ENCODE measurements around the gene KCTD7.
"Not testable (repeated sequence)": the region's sequence is repeated elsewhere in the genome, so short reads cannot be mapped to it uniquely, and the experiment has no call there.

Gene KCTD7

GRCh38 chr7:66615699-66616098 is 13.0 kb upstream of the KCTD7 start:
- Histone ChIP-seq H3K9me3 (ENCODE audit: low read depth, low read length) (no peaks in the 10 kb centered on the region), H3K36me3 (ENCODE audit: insufficient read depth, low read length) (no peaks in the 10 kb centered on the region), H3K27ac (no peak overlapping the region), H3K9ac (ENCODE audit: insufficient read length) (no peak overlapping the region), H3K4me3 (no peak overlapping the region)
- no peak for DNase-seq (ENCODE audit: low read depth, low spot score)
- no peak for TF ChIP-seq POLR2AphosphoS5 (IDR thresholded peaks at IDR 0.05; ENCODE audit: borderline replicate concordance, low read depth, low read length)
- no peak for TF ChIP-seq FOXP2 (optimal IDR thresholded peaks at IDR 0.05; ENCODE audit: control extremely low read depth, extremely low read length, insufficient read depth)
- TF ChIP-seq EZH2 (IDR thresholded peaks at IDR 0.05) = no peak

- Histone ChIP-seq H3K36me3 (ENCODE audit: insufficient read depth, low read length) (no peaks in the 10 kb centered on the region), H3K27ac (no peak overlapping the region), H3K9me3 (ENCODE audit: low read depth, low read length) (no peaks in the 10 kb centered on the region), H3K4me3 (no peak overlapping the region), H3K9ac (ENCODE audit: insufficient read length) (no peak overlapping the region)
- no peak for TF ChIP-seq FOXP2 (optimal IDR thresholded peaks at IDR 0.05; ENCODE audit: control extremely low read depth, extremely low read length, insufficient read depth)
- TF ChIP-seq POLR2AphosphoS5 (IDR thresholded peaks at IDR 0.05; ENCODE audit: borderline replicate concordance, low read depth, low read length) = no peak
- no peak for TF ChIP-seq EZH2 (IDR thresholded peaks at IDR 0.05)
- no peak for DNase-seq (ENCODE audit: low read depth, low spot score)
Measured at GRCh38 chr7:66617295-66617694, 11.4 kb upstream of the KCTD7 start.

DNA sequence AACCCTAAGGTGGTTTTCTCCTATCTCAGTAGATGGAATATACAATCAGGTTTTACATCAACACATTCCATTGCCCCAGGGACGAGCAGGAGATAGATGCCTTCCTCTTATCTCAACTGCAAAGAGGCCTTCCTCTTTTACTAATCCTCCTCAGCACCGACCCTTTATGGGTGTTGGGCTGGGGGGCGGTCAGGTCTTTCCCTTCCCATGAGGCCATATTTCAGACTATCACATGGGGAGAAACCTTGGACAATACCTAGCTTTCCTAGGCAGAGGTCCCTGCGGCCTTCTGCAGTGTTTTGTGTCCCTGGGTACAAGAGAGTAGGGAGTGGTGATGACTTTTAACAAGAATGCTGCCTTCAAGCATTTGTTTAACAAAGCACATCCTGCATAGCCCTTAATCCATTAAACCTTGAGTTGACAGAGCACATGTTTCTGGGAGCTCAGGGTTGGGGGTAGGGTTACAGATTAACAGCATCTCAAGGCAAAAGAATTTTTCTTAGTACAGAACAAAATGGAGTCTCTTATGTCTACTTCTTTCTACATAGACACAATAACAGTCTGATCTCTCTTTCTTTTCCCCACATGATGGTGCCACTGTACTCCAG is 9.2 kb upstream of the KCTD7 start:
- not testable (repeated sequence) for DNase-seq (ENCODE audit: low read depth, low spot score); H3K9ac ChIP-seq (ENCODE audit: insufficient read length); H3K36me3 ChIP-seq (ENCODE audit: insufficient read depth, low read length); H3K9me3 ChIP-seq (ENCODE audit: low read depth, low read length); H3K4me3 ChIP-seq; H3K27ac ChIP-seq

DNA sequence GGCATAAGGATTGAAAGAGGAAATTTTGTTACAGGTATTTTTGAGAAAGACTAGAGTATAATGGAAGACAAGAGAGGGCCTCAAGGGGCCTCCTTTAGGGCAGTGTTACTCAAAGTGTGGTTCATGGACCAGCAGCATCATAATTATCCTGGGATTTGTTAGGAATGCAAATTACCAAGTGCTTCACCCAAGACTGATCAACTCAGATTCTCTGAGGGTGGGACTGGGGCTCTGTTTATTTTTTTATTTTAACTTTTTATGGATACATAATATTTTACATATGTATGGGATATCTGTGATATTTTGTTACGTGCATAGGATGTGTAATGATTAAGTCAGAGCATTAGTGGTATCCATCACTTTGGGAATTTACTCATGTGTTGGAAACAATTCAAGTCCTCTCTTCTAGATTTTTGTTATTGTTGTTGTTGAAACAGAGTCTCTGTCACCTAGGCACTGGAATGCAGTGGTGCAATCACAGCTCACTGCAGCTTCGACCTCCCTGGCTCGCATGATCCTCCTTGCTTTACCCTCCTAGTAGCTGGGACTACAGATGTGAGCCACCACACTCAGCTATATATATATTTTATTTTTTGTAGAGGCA is 2.2 kb upstream of the KCTD7 start:
- DNase-seq (ENCODE audit: low read depth, low spot score) = no peak
- Histone ChIP-seq H3K4me3 (no peak overlapping the region), H3K36me3 (ENCODE audit: insufficient read depth, low read length) (no peaks in the 10 kb centered on the region), H3K9ac (ENCODE audit: insufficient read length) (no peak overlapping the region), H3K27ac (no peak overlapping the region), H3K9me3 (ENCODE audit: low read depth, low read length) (no peaks in the 10 kb centered on the region)
- TF ChIP-seq FOXP2 (optimal IDR thresholded peaks at IDR 0.05; ENCODE audit: control extremely low read depth, extremely low read length, insufficient read depth) = no peak
- no peak for TF ChIP-seq EZH2 (IDR thresholded peaks at IDR 0.05)
- TF ChIP-seq POLR2AphosphoS5 (IDR thresholded peaks at IDR 0.05; ENCODE audit: borderline replicate concordance, low read depth, low read length) = no peak

- Histone ChIP-seq H3K27ac (no peak overlapping the region), H3K4me3 (no peak overlapping the region), H3K9me3 (ENCODE audit: low read depth, low read length) (no peaks in the 10 kb centered on the region), H3K9ac (ENCODE audit: insufficient read length) (no peak overlapping the region), H3K36me3 (ENCODE audit: insufficient read depth, low read length) (no peaks in the 10 kb centered on the region)
- DNase-seq (ENCODE audit: low read depth, low spot score) = no peak
- TF ChIP-seq FOXP2 (optimal IDR thresholded peaks at IDR 0.05; ENCODE audit: control extremely low read depth, extremely low read length, insufficient read depth) = no peak
- TF ChIP-seq POLR2AphosphoS5 (IDR thresholded peaks at IDR 0.05; ENCODE audit: borderline replicate concordance, low read depth, low read length) = no peak
- no peak for TF ChIP-seq EZH2 (IDR thresholded peaks at IDR 0.05)
Measured at GRCh38 chr7:66627151-66627681, 1.5 kb upstream of the KCTD7 start.

DNA sequence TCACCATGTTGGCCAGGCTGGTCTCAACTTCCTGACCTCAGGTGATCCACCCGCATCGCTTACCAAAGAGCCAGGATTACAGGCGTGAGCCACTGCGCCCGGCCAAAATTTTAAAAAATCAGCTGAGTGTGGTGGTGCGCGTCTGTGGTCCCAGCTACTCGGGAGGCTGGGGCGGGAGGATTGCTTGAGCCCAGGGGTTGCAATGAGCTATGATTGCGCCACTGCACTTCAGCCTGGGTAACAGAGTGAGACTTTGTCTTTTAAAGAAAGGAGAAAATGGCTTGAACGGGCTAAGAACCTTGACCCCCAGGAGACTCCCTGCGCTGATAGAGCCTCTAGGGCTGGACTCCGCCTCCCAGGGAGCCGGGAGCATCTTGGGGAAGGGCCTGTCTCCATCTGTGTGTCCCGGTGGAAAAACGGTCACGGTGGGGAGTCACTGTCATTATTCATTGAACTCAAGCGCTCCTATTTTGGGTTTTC is 760 bp upstream of the KCTD7 start:
- Histone ChIP-seq H3K36me3 (ENCODE audit: insufficient read depth, low read length) (no peaks in the 10 kb centered on the region), H3K9me3 (ENCODE audit: low read depth, low read length) (no peaks in the 10 kb centered on the region), H3K4me3 (peak overlapping the region; percentile 92), H3K9ac (ENCODE audit: insufficient read length) (peak overlapping the region; percentile 70), H3K27ac (no peak overlapping the region)
- DNase-seq (ENCODE audit: low read depth, low spot score) = no peak
- TF ChIP-seq EZH2 (IDR thresholded peaks at IDR 0.05) (no peak), FOXP2 (optimal IDR thresholded peaks at IDR 0.05; ENCODE audit: control extremely low read depth, extremely low read length, insufficient read depth) (no peak), POLR2AphosphoS5 (IDR thresholded peaks at IDR 0.05; ENCODE audit: borderline replicate concordance, low read depth, low read length) (no peak)

GRCh38 chr7:66629222-66630062 is 761 bp downstream of the KCTD7 start:
- H3K4me3 ChIP-seq = peak overlapping the region; percentile 92
- TF ChIP-seq POLR2AphosphoS5 (IDR thresholded peaks at IDR 0.05; ENCODE audit: borderline replicate concordance, low read depth, low read length) = no peak
- no peak for TF ChIP-seq EZH2 (IDR thresholded peaks at IDR 0.05)
- no peak for TF ChIP-seq FOXP2 (optimal IDR thresholded peaks at IDR 0.05; ENCODE audit: control extremely low read depth, extremely low read length, insufficient read depth)
- no peak overlapping the region for H3K27ac ChIP-seq
- H3K36me3 ChIP-seq (ENCODE audit: insufficient read depth, low read length) = no peaks in the 10 kb centered on the region; the same call in 1 of the 2 replicates
- no peaks in the 10 kb centered on the region for H3K9me3 ChIP-seq (ENCODE audit: low read depth, low read length)
- H3K9ac ChIP-seq (ENCODE audit: insufficient read length) = peak overlapping the region; percentile 76
- DNase-seq (ENCODE audit: low read depth, low spot score) = no peak

DNA sequence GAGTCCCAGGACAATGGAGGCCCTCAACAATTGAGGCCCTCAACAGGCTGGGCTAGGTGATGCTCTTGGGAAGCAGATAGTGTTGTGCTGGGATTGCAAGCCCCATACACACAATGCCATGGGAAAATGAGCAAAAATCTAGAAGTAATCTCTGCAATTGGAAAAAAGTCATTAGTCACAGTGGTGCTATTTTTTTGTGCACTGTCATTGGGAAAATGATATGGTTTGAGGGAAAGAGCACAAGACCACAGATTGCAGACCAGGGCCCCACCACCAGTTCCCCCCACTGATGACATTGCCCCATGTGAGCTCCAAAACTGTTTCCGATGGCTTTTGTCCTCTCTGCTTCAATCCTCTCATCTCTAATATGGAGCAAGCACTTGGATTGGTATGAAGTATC is 1.9 kb downstream of the KCTD7 start:
- Histone ChIP-seq H3K9ac (ENCODE audit: insufficient read length) (no peak overlapping the region), H3K4me3 (no peak overlapping the region), H3K36me3 (ENCODE audit: insufficient read depth, low read length) (no peaks in the 10 kb centered on the region; the same call in 1 of the 2 replicates), H3K9me3 (ENCODE audit: low read depth, low read length) (no peaks in the 10 kb centered on the region), H3K27ac (no peak overlapping the region)
- TF ChIP-seq POLR2AphosphoS5 (IDR thresholded peaks at IDR 0.05; ENCODE audit: borderline replicate concordance, low read depth, low read length) (no peak), EZH2 (IDR thresholded peaks at IDR 0.05) (no peak), FOXP2 (optimal IDR thresholded peaks at IDR 0.05; ENCODE audit: control extremely low read depth, extremely low read length, insufficient read depth) (no peak)
- DNase-seq (ENCODE audit: low read depth, low spot score) = no peak

Measured in SK-N-MC (cell line).